GM12874 (cell line): Measurements from ENCODE around the gene ITPR1.

Source experiments
- CTCF ChIP-seq: IDR thresholded peaks from 2 replicates; pipeline ENCODE4 v1.5.1; 2011; ENCODE audit warnings: low read depth, mild to moderate bottlenecking, control low read depth, low read length, moderate library complexity; ENCODE audit not compliant: insufficient read depth

The ITPR1 gene

GRCh38 chr3:4493941-4494894, 1.1 kb downstream of the ITPR1 start:
- no peak for TF ChIP-seq CTCF

- no peak for TF ChIP-seq CTCF
Observed at GRCh38 chr3:4494895-4495264, 1.7 kb downstream of the ITPR1 start.

- TF ChIP-seq CTCF = no peak
Observed at GRCh38 chr3:4495294-4496086, 2.3 kb downstream of the ITPR1 start.

GRCh38 chr3:4496087-4496452, 2.9 kb downstream of the ITPR1 start:
- no peak for TF ChIP-seq CTCF

- TF ChIP-seq CTCF = no peak
Observed at GRCh38 chr3:4497005-4497692, 4.0 kb downstream of the ITPR1 start.

- no peak for TF ChIP-seq CTCF
Observed at GRCh38 chr3:4497843-4498324, 4.7 kb downstream of the ITPR1 start.

- TF ChIP-seq CTCF = no peak
Observed at GRCh38 chr3:4498446-4498845, 5.3 kb downstream of the ITPR1 start.
